Left kidney (tissue), 2 donors: Measurements from ENCODE around the gene CTNNA2. TPM values are rescaled to one million over a fixed set of nuclear protein-coding genes. Genes with fewer than 3 reads are reported as not detected.

ENCODE experiments used
- DNase-seq: peaks from one replicate; pipeline ENCODE4 v3.0.0-alpha.2; 2013
- polyA plus RNA-seq: library from polyadenylated mRNA; unstranded; fragments of 120-200 nt; gene quantifications from one replicate; pipeline ENCODE4 v1.2.1, GENCODE V29; 2013; ENCODE audit not compliant: insufficient read length

CTNNA2 gene
- polyA plus RNA-seq, 1 donor = 3.9 TPM

- DNase-seq = no peak
Observed at GRCh38 chr2:80330527-80331450, 817.9 kb downstream of the CTNNA2 start.

GRCh38 chr2:80333886-80334285 lies 821.0 kb downstream of the CTNNA2 start:
- no peak for DNase-seq

- no peak for DNase-seq
Observed at GRCh38 chr2:80335411-80335810, 822.6 kb downstream of the CTNNA2 start.

- DNase-seq = no peak
Observed at GRCh38 chr2:80338794-80339193, 825.9 kb downstream of the CTNNA2 start.

- DNase-seq = no peak
Observed at GRCh38 chr2:80340022-80340421, 827.2 kb downstream of the CTNNA2 start.

- no peak for DNase-seq
Observed at GRCh38 chr2:80348078-80348477, 835.2 kb downstream of the CTNNA2 start.

GRCh38 chr2:80348953-80349352 lies 836.1 kb downstream of the CTNNA2 start:
- no peak for DNase-seq

- DNase-seq = no peak
Observed at GRCh38 chr2:80351231-80351630, 838.4 kb downstream of the CTNNA2 start.

GRCh38 chr2:80354858-80355257 lies 842.0 kb downstream of the CTNNA2 start:
- no peak for DNase-seq

GRCh38 chr2:80361904-80362303 lies 849.1 kb downstream of the CTNNA2 start:
- DNase-seq = no peak

GRCh38 chr2:80363330-80363729 lies 850.5 kb downstream of the CTNNA2 start:
- DNase-seq = no peak

- no peak for DNase-seq
Observed at GRCh38 chr2:80363791-80364349, 851.0 kb downstream of the CTNNA2 start.

- no peak for DNase-seq
Observed at GRCh38 chr2:80364524-80365212, 851.8 kb downstream of the CTNNA2 start.

- DNase-seq = no peak
Observed at GRCh38 chr2:80365762-80366161, 852.9 kb downstream of the CTNNA2 start.

GRCh38 chr2:80370375-80371009 lies 857.6 kb downstream of the CTNNA2 start:
- no peak for DNase-seq

GRCh38 chr2:80374105-80374504 lies 861.3 kb downstream of the CTNNA2 start:
- no peak for DNase-seq

- no peak for DNase-seq
Observed at GRCh38 chr2:80377071-80377470, 864.2 kb downstream of the CTNNA2 start.

- DNase-seq = no peak
Observed at GRCh38 chr2:80380736-80381135, 867.9 kb downstream of the CTNNA2 start.

GRCh38 chr2:80381666-80382065 lies 868.8 kb downstream of the CTNNA2 start:
- DNase-seq = no peak

GRCh38 chr2:80392441-80392840 lies 879.6 kb downstream of the CTNNA2 start:
- DNase-seq = no peak

GRCh38 chr2:80393991-80394390 lies 881.1 kb downstream of the CTNNA2 start:
- DNase-seq = no peak

GRCh38 chr2:80395251-80395650 lies 882.4 kb downstream of the CTNNA2 start:
- DNase-seq = no peak

GRCh38 chr2:80396276-80396675 lies 883.4 kb downstream of the CTNNA2 start:
- no peak for DNase-seq
